HG02970 (cell line): ENCODE data around the gene ANTKMT.

Experiments
- ATAC-seq: cut with Tn5 transposase; IDR thresholded peaks from one replicate; pipeline ENCODE4 v1.9.1; 2021; ENCODE audit warnings: mild to moderate bottlenecking, moderate library complexity, moderate number of reproducible peaks; ENCODE audit not compliant: unreplicated experiment, low FRiP score

The ANTKMT gene

GRCh38 chr16:726188-726437 lies 5.2 kb downstream of the ANTKMT start:
- no peak for ATAC-seq

- ATAC-seq = no peak
Measured at GRCh38 chr16:726438-727290, 5.7 kb downstream of the ANTKMT start, which contains the start of the genes CCDC78 and HAGHL. TSS of gene CCDC78 (minus strand) at chr16:726443. CDS start at chr16:726367, 76 bp downstream. TSS of gene HAGHL (plus strand) at chr16:727106. CDS start at chr16:727510, 404 bp downstream.

DNA sequence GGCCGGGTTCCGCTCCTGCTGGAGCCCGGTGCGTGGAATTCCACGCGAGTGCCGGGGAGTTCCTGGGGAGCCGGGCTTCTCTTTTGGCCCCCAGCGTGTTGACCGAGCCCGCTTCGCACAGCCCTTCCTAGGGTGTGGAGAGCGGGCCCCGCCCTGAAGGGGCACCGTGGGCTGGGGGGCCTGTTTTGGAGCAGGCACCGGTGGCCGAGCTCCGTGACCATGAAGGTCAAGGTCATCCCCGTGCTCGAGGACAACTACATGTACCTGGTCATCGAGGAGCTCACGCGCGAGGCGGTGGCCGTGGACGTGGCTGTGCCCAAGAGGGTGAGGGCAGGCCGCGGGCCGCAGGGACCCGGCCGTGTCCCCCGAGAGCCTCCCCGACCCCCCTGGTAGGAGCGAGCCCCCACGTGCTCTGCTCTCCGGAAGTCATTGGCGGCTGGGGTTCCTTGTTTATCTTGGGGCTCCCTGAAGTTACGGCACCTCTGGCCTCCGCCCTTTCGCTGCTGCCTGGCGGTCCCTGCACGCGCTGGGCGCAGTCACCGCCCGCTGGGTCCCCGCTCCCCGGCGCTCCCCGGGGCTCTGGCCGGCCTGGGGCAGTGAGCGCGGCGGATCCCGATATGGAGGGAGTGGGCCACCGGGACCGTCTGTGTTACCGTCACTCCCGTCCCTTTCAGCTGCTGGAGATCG lies 6.5 kb downstream of the ANTKMT start:
- no peak for ATAC-seq

DNA sequence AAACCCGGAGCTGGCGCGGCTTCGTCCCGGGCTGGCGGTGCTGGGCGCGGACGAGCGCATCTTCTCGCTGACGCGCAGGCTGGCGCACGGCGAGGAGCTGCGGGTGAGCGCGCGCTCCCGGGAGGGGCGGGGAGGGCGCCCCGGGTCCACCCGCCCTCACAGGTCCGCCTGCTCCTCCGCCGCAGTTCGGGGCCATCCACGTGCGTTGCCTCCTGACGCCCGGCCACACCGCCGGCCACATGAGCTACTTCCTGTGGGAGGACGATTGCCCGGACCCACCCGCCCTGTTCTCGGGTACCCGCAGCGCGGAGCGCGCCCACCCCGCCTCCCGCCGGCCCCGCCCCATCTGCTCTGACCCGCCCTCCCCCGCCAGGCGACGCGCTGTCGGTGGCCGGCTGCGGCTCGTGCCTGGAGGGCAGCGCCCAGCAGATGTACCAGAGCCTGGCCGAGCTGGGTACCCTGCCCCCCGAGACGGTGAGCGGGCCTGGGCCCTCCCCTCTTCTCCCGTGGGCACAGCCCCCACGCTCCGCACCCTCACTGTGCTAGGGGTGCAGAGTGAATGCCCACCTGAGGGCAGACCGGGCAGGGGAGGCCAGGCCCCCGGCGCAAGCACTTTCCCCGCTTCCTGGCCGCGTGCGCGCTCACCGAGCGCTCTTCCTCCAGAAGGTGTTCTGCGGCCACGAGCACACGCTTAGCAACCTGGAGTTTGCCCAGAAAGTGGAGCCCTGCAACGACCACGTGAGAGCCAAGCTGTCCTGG lies 7.4 kb downstream of the ANTKMT start:
- no peak for ATAC-seq

DNA sequence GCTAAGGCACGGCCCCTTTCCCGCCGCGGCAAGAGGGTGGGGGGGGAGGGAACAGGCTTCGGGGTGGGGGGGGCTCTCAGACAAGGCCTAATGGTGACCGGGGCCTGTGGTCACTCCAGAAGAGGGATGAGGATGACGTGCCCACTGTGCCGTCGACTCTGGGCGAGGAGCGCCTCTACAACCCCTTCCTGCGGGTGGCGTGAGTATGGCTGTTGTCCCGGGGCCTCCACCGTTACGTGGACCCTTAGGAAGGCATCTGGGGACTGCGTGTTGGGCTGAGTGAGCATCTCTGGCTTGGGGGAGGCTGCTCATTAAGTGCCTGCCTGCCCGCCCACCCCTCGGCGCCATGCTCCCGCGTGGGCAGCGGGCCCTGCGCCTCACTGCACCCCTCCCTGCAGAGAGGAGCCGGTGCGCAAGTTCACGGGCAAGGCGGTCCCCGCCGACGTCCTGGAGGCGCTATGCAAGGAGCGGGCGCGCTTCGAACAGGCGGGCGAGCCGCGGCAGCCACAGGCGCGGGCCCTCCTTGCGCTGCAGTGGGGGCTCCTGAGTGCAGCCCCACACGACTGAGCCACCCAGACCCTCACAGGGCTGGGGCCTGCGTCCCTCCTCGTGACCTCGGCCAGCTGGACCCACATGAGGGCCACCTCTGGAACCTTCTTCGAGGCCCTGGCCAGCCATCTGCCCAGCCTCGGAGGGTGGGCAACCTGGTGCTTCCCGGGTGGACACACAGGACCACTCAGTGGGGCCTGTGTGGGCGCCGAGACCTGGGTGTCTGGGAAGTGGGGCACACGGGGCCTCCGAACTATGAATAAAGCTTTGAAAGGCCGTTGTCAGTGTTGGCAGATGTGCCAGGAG lies 8.2 kb downstream of the ANTKMT start:
- no peak for ATAC-seq

- ATAC-seq = no peak
Measured at GRCh38 chr16:729768-730665, 9.1 kb downstream of the ANTKMT start.

DNA sequence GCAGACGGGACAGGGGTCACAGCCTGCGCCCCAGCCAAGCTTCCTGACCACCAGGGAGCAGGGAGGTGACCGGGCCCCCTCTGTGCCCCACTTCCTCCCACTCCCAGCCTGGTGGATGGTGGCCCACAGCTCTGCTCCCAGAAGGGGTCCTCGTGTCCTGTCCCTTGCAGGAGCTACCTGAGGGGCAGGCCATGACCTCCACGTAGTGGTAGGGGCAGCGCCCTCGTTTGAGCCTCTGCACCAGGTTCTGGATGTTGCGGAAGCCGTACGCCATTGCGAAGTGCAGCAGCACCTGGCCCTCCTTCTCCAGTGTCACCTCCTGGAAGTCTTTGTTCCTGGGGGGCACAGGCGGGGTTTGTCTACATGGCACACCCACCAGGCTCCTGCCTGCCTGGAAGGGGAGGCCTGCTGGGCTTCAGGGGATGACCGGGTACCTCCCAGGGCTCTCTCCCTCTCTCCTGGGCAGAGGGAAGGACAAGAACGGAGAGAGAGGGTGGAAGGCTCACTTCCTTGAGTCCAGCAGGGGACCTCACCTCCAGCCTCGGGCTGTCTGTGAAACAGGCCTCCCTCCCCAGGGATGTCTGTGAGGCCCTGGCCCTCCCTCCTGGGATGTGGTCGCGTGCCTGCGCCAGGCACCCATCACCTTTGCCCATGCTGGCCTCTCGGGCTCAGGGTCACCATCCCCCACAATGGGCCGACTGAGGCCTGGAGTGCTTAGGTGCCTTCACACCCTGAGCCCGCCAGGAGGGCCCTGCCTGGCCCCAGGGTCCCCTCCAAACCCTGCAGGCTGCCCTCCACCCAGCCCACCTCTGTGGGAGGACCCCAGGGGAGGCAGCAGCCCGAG lies 9.9 kb downstream of the ANTKMT start:
- ATAC-seq = no peak

DNA sequence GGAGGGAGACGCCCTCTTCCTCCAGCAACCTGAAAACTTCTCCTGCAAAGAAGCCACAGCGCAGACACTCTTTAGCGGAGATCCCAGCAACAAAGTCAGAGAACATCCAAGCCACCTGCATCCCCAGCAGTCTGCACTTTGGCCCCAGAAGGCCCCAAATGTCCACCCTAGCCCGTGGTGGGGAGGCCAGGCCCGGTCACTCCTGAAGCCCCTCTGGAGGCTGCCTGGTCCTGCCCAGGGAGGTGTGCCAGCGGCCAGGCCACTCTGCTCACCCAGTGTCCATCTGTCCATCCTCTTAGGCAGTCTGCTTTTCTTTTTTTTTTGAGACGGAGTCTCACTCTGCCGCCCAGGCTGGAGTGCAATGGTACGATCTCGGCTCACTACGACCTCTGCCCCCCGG lies 11.4 kb downstream of the ANTKMT start:
- no peak for ATAC-seq

- no peak for ATAC-seq
Measured at GRCh38 chr16:732936-733335, 12.0 kb downstream of the ANTKMT start.

- no peak for ATAC-seq
Measured at GRCh38 chr16:733382-734207, 12.6 kb downstream of the ANTKMT start.

- no peak for ATAC-seq
Measured at GRCh38 chr16:734208-734980, 13.4 kb downstream of the ANTKMT start.

GRCh38 chr16:734981-735881 lies 14.3 kb downstream of the ANTKMT start:
- no peak for ATAC-seq

GRCh38 chr16:735982-736453 lies 15.1 kb downstream of the ANTKMT start:
- no peak for ATAC-seq

DNA sequence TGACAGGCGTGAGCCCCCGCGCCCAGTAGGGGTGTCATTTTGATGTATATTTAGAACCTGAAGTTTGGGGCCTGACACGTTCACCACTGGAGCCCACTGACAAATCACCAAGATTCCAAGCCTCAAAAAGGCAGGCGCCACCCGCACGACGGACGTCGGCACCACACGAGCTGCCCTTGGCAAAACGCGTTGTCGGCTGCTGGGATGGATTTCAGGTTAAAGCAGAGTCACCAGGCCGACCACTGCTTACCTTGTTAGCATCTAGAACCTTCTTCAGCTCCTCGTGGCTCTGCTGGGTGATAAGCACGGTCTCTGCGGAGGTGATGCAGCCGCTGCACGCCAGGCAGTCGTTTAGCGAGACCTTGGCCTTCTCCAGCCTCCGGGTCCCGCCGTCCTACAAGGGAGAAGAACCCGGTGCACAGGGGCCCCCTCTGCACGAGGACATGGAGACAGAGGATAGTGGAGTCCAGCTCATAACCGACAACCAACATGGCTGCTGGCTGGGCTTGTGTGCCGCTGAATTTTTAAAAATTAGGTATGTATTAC lies 16.1 kb downstream of the ANTKMT start:
- ATAC-seq = no peak
